Measurements from ENCODE around the gene TSPYL6. TPM values are rescaled to one million over a fixed set of nuclear protein-coding genes. Genes with fewer than 3 reads are reported as not detected.

TSPYL6 gene
- total and polyA plus RNA-seq, 2 experiments from 2014 or later: not detected

- H3K4me2 ChIP-seq: no peak overlapping the region
- no peaks in the 10 kb centered on the region for H3K36me3 ChIP-seq (replicated peaks; ENCODE audit: insufficient read depth, low read depth)
- no peaks in the 10 kb centered on the region for H4K20me1 ChIP-seq (ENCODE audit: insufficient read depth, poor library complexity, severe bottlenecking)
- H3K9me3 ChIP-seq (ENCODE audit: low read depth): no peaks in the 10 kb centered on the region
- no peak overlapping the region for H3K27ac ChIP-seq
- whole genome bisulfite sequencing (ENCODE audit: low lambda C conversion rate, missing lambda C conversion rate): 69% methylated on average over 2 of the region's 2 CpGs
- TF ChIP-seq EZH2 (IDR thresholded peaks at IDR 0.05; ENCODE audit: borderline replicate concordance) (no peak), EZH2phosphoT487 (IDR thresholded peaks at IDR 0.05; ENCODE audit: low read depth, severe bottlenecking, unreplicated experiment) (no peak)
- TF ChIP-seq, protein P1, sequence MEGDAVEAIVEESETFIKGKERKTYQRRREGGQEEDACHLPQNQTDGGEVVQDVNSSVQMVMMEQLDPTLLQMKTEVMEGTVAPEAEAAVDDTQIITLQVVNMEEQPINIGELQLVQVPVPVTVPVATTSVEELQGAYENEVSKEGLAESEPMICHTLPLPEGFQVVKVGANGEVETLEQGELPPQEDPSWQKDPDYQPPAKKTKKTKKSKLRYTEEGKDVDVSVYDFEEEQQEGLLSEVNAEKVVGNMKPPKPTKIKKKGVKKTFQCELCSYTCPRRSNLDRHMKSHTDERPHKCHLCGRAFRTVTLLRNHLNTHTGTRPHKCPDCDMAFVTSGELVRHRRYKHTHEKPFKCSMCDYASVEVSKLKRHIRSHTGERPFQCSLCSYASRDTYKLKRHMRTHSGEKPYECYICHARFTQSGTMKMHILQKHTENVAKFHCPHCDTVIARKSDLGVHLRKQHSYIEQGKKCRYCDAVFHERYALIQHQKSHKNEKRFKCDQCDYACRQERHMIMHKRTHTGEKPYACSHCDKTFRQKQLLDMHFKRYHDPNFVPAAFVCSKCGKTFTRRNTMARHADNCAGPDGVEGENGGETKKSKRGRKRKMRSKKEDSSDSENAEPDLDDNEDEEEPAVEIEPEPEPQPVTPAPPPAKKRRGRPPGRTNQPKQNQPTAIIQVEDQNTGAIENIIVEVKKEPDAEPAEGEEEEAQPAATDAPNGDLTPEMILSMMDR (IDR thresholded peaks at IDR 0.05; ENCODE audit: poor library complexity): no peak
- H3K4me1 ChIP-seq (ENCODE audit: insufficient read depth): peaks cover 15% of the 10 kb centered on the region
- no peaks in the 10 kb centered on the region for H3K79me2 ChIP-seq
- H3K9me2 ChIP-seq (replicated peaks; ENCODE audit: insufficient read depth): no peaks in the 10 kb centered on the region
- H3K4me3 ChIP-seq: no peak overlapping the region
- H2AFZ ChIP-seq: no peak overlapping the region
- no peaks in the 10 kb centered on the region for H3K27me3 ChIP-seq
- no peak for DNase-seq (ENCODE audit: low spot score)
These were observed 2.1 kb upstream of the TSPYL6 start for GRCh38 chr2:54258166-54258565.

- Histone ChIP-seq H4K20me1 (ENCODE audit: insufficient read depth, poor library complexity, severe bottlenecking) (no peaks in the 10 kb centered on the region), H3K36me3 (replicated peaks; ENCODE audit: insufficient read depth, low read depth) (no peaks in the 10 kb centered on the region), H3K9me3 (ENCODE audit: low read depth) (no peaks in the 10 kb centered on the region), H3K27me3 (no peaks in the 10 kb centered on the region), H3K9me2 (replicated peaks; ENCODE audit: insufficient read depth) (no peaks in the 10 kb centered on the region), H3K4me3 (no peak overlapping the region), H3K4me2 (no peak overlapping the region), H3K27ac (no peak overlapping the region), H2AFZ (no peak overlapping the region), H3K4me1 (ENCODE audit: insufficient read depth) (no peaks in the 10 kb centered on the region), H3K79me2 (no peaks in the 10 kb centered on the region)
- no peak for DNase-seq (ENCODE audit: low spot score)
- WGBS (ENCODE audit: low lambda C conversion rate, missing lambda C conversion rate): 98% methylated on average over 37 of the region's 37 CpGs
- TF ChIP-seq EZH2phosphoT487 (IDR thresholded peaks at IDR 0.05; ENCODE audit: low read depth, severe bottlenecking, unreplicated experiment) (no peak), EZH2 (IDR thresholded peaks at IDR 0.05; ENCODE audit: borderline replicate concordance) (no peak)
- TF ChIP-seq, protein P1 (IDR thresholded peaks at IDR 0.05; ENCODE audit: poor library complexity): no peak
These were observed 569 bp downstream of the TSPYL6 start for GRCh38 chr2:54255230-54256090.

GRCh38 chr2:54254180-54254579 lies 1.8 kb downstream of the TSPYL6 start:
- Histone ChIP-seq H3K9me3 (ENCODE audit: low read depth) (no peaks in the 10 kb centered on the region), H3K27ac (no peak overlapping the region), H2AFZ (no peak overlapping the region), H3K9me2 (replicated peaks; ENCODE audit: insufficient read depth) (no peaks in the 10 kb centered on the region), H3K36me3 (replicated peaks; ENCODE audit: insufficient read depth, low read depth) (no peaks in the 10 kb centered on the region), H4K20me1 (ENCODE audit: insufficient read depth, poor library complexity, severe bottlenecking) (no peaks in the 10 kb centered on the region), H3K27me3 (no peaks in the 10 kb centered on the region), H3K4me3 (no peak overlapping the region), H3K79me2 (no peaks in the 10 kb centered on the region), H3K4me1 (ENCODE audit: insufficient read depth) (no peaks in the 10 kb centered on the region), H3K4me2 (no peak overlapping the region)
- DNase-seq (ENCODE audit: low spot score): no peak
- TF ChIP-seq, protein P1 (IDR thresholded peaks at IDR 0.05; ENCODE audit: poor library complexity): no peak
- TF ChIP-seq EZH2phosphoT487 (IDR thresholded peaks at IDR 0.05; ENCODE audit: low read depth, severe bottlenecking, unreplicated experiment) (no peak), EZH2 (IDR thresholded peaks at IDR 0.05; ENCODE audit: borderline replicate concordance) (no peak)

Measured in hepatocyte (in vitro differentiated cells).